Pancreas (tissue), 10 donors: ENCODE results near the gene MYPN. TPM values are rescaled to one million over a fixed set of nuclear protein-coding genes. Genes with fewer than 3 reads are reported as not detected.
A peak's percentile ranks its signal among the peaks of the same experiment; 100 is the strongest.

Experiments used
- ATAC-seq, 4 donors: fragments of 200-7000 bp; cut with Tn5 transposase; one replicate each; pipeline versions ENCODE4 v1.8.0 to v1.9.1; 2020; ENCODE audit warnings: mild to moderate bottlenecking in 4 of 4, moderate library complexity in 4 of 4
- DNase-seq, 6 donors: peaks; one replicate each; pipeline ENCODE4 v3.0.0-alpha.2; 2020
- FAIRE-seq: peaks from 2 replicates; lab custom pipeline; 2012; peaks lifted over from hg19 to GRCh38; lab: Jason Lieb, UNC
- H3K27ac ChIP-seq, 4 donors: fragments of 200-600 bp; sonication (generic); 1 replicate in 3 of 4; 2 replicates in 1 of 4; pipeline versions ENCODE4 v1.5.0 to v1.8.0; 2020
- H3K27me3 ChIP-seq, 4 donors: fragments of 200-600 bp; one replicate each; pipeline ENCODE4 v1.8.0; 2021
- H3K36me3 ChIP-seq, 3 donors: fragments of 200-600 bp; sonication (generic) in 1 of 3; one replicate each; pipeline versions ENCODE4 v1.5.0 to v1.8.0; 2020 to 2021
- H3K4me1 ChIP-seq, 3 donors: fragments of 200-600 bp; one replicate each; pipeline ENCODE4 v1.8.0; 2021
- H3K4me3 ChIP-seq, 4 donors: fragments of 200-600 bp; sonication (generic) in 2 of 4; one replicate each; pipeline versions ENCODE4 v1.5.0 to v1.8.0; 2020 to 2021
- H3K9me3 ChIP-seq, 4 donors: fragments of 200-600 bp; one replicate each; pipeline ENCODE4 v1.8.0; 2021
- CTCF ChIP-seq, 4 donors: fragments of 200-600 bp; sonication (generic) in 3 of 4; IDR thresholded peaks; one replicate each; pipeline versions ENCODE4 v1.5.0 to v1.8.0; 2021; ENCODE audit warnings: antibody characterized with exemption in 4 of 4
- WGBS, 2 donors: extraction: QIAGEN DNeasy Blood & Tissue Kit; methylation state at CpG; one replicate each; pipeline ENCODE4 v1.1.7; 2013; 5-methylcytosine and 5-hydroxymethylcytosine counted together
- intact Hi-C, 3 donors: fragments of 100-400 bp; cut with DNase I; formaldehyde crosslinking; loops; one replicate each; pipeline versions ENCODE4 v1.11.1 to v1.14.2; 2022
- polyA plus RNA-seq, 2 donors: library from polyadenylated mRNA; stranded (reverse); fragments of 200-250 nt; gene quantifications; one replicate each; pipeline ENCODE4 v1.2.3, GENCODE V29; 2013
- total RNA-seq, 6 donors: library from RNA; stranded (reverse); fragmentation: NEBNext Ultra II Directional in 4 of 6; extraction: Animal tissue kit (Norgen Biotek cat#: 25700) in 4 of 6; gene quantifications; one replicate each; pipeline versions ENCODE4 v1.2.1 to v1.2.4, GENCODE V29; 2021 to 2023
- donor health status: healthy with polysubstance abuse.
- donor health status: DM: no; HTN: no; CAD: no; lungs with moderate emphysema.
- donor health status: DM: no; HTN: no; CAD: no.
- donor health status: control.
- donor health status: control.
- donor health status: Bipolar disorder and iron deficiency.
- donor health status: DM: yes; HTN: yes; CAD: no.
- donor health status: DM: no; HTN: no; CAD: no.
- donor health status: DM: no; HTN: no; CAD: no.
- donor health status: DM: yes; HTN: yes; CAD: no.

Gene MYPN
- total and polyA plus RNA-seq, 8 donors: 0.16 to 0.83 (median 0.37) TPM

DNA sequence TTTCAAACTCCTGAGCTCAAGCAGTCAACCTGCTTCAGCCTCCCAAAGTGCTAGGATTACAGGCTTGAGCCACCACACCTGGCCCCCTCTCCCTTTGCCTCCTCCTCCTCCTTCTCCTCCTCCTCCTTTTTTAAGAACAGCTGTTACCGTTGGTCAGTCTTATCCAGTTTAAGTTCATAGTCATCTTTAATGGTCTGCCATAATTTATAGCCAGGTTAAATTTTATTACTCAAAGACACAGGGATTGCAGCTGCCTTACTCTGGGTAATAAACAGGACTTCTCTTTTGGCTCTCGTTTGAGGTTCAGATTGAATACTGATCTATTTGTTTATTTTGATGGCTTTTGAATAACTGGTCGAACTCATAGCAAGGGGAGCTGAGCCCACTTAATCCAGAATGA lies 87.4 kb downstream of the MYPN start:
- DNase-seq (no peak), FAIRE-seq (no peak), ATAC-seq (no peak)
- H3K9me3 ChIP-seq: no peaks in the 10 kb centered on the region
- no peaks in the 10 kb centered on the region for H3K36me3 ChIP-seq
- no peak for TF ChIP-seq CTCF (IDR thresholded peaks at IDR 0.05)
- H3K4me3 ChIP-seq: no peak overlapping the region
- WGBS, 2 donors: 51 to 53% methylated on average over 3 of the region's 3 CpGs
- H3K4me1 ChIP-seq: no peaks in the 10 kb centered on the region
- no peak overlapping the region for H3K27ac ChIP-seq
- H3K27me3 ChIP-seq: no peaks in the 10 kb centered on the region
- intact Hi-C loops: no loop called here

- 49 to 59% methylated on average over 5 of the region's 5 CpGs for WGBS, 2 donors
- H3K4me3 ChIP-seq: no peak overlapping the region
- no peaks in the 10 kb centered on the region for H3K36me3 ChIP-seq
- intact Hi-C loops: no loop called here
- no peaks in the 10 kb centered on the region for H3K9me3 ChIP-seq
- DNase-seq: no peak
- H3K4me1 ChIP-seq: no peaks in the 10 kb centered on the region
- no peak for TF ChIP-seq CTCF (IDR thresholded peaks at IDR 0.05)
- no peak for ATAC-seq
- H3K27me3 ChIP-seq: no peaks in the 10 kb centered on the region
- no peak overlapping the region for H3K27ac ChIP-seq
- no peak for FAIRE-seq
Measured at GRCh38 chr10:68202960-68203353, 93.7 kb downstream of the MYPN start.

GRCh38 chr10:68208424-68209042 lies 99.2 kb downstream of the MYPN start:
- FAIRE-seq: no peak
- H3K36me3 ChIP-seq: no peaks in the 10 kb centered on the region
- intact Hi-C loops: no loop called here
- no peak overlapping the region for H3K27ac ChIP-seq
- DNase-seq: peak in 3 of 6 donors; percentile 9 to 46 (median 31)
- H3K9me3 ChIP-seq: no peaks in the 10 kb centered on the region
- ATAC-seq: peak; percentile 31 to 89 (median 80)
- H3K4me3 ChIP-seq: no peak overlapping the region
- WGBS, 2 donors: 61 to 63% methylated on average over 10 of the region's 10 CpGs
- H3K27me3 ChIP-seq: no peaks in the 10 kb centered on the region
- H3K4me1 ChIP-seq: no peaks in the 10 kb centered on the region
- TF ChIP-seq CTCF (IDR thresholded peaks at IDR 0.05): peak in 2 of 4 donors; percentile 16 to 19

GRCh38 chr10:68211669-68212068 lies 102.4 kb downstream of the MYPN start:
- H3K27me3 ChIP-seq: no peaks in the 10 kb centered on the region

More at GRCh38 chr10:68211669-68212068, 102.4 kb downstream of the MYPN start:
- intact Hi-C loops: no loop called here
- H3K4me3 ChIP-seq: no peak overlapping the region
- DNase-seq: no peak
- no peaks in the 10 kb centered on the region for H3K9me3 ChIP-seq
- H3K4me1 ChIP-seq: no peaks in the 10 kb centered on the region
- H3K36me3 ChIP-seq: no peaks in the 10 kb centered on the region
- no peak overlapping the region for H3K27ac ChIP-seq
- no peak for TF ChIP-seq CTCF (IDR thresholded peaks at IDR 0.05)
- ATAC-seq: no peak
- 57 to 60% methylated on average over 1 of the region's 1 CpG for WGBS, 2 donors
- no peak for FAIRE-seq
